Prostate gland (tissue), 2 donors: Measurements from ENCODE around the gene UBE2J2.

Experiments
- POLR2A ChIP-seq: fragments of 450-650 bp; IDR thresholded peaks from one replicate; pipeline ENCODE4 v1.6.1; 2016; ENCODE audit warnings: antibody characterized with exemption, mild to moderate bottlenecking
- POLR2AphosphoS5 ChIP-seq: sonication (generic); formaldehyde crosslinking; IDR thresholded peaks from one replicate; pipeline ENCODE4 v1.6.1; 2017; ENCODE audit warnings: antibody characterized with exemption
- TF ChIP-seq, protein P1 (sequence below), 4 experiments: fragments of 200-600 bp in 2 of 4; fragments of 450-650 bp in 2 of 4; sonication (generic) in 2 of 4; IDR thresholded peaks; 1 replicate in 3 of 4; 2 replicates in 1 of 4; pipeline ENCODE4 v1.5.1; 2016 to 2019; ENCODE audit warnings: antibody characterized with exemption in 4 of 4, mild to moderate bottlenecking in 2 of 4, moderate library complexity in 2 of 4

DNA sequence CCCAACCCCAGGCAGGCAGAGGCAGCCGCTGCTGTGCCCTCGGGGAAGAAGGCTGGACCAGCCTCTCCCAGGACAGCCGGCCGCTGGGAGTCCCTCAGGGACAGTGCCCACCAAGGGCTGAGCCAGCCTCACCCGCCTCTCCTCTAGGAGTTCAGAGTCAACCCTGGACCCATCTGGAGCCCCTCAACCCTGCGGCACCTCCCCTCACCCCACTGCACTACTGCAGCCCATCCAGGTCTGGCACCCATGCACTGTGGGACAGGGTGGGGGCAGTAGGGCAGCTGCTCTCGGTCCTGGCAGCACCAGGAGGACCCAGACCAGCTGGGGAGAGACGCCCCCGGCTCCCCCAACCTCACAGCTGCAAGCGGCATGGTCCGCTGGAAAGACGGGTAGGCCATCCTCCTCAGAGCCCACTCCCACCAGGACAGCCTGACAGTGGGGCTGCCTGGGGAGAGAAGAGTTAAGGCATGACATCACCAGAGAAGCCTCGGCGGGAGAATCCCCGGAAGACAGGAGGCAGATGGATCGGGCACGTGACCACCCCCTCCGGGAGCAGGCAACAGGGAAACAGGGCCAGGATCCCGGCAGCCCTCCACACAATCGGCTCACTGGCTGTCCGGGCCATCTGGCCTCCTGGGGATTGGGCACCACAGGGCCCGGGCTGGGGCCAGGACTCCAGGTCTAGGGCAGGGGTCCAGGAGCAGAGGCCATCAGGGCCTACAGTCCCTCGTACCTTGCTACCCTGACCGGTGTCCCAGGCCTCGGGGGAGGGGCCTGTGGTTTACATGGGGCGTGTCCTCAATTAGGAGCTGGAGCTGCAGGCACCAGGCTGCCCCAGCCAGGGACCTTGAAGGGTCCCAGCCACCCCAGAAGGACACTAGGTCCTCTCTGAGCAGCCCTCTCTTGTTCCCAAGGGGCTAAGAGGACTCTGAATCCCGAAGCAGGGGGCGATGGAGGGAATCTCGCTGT, 31.0 kb upstream of the UBE2J2 start:
- TF ChIP-seq, protein P1, sequence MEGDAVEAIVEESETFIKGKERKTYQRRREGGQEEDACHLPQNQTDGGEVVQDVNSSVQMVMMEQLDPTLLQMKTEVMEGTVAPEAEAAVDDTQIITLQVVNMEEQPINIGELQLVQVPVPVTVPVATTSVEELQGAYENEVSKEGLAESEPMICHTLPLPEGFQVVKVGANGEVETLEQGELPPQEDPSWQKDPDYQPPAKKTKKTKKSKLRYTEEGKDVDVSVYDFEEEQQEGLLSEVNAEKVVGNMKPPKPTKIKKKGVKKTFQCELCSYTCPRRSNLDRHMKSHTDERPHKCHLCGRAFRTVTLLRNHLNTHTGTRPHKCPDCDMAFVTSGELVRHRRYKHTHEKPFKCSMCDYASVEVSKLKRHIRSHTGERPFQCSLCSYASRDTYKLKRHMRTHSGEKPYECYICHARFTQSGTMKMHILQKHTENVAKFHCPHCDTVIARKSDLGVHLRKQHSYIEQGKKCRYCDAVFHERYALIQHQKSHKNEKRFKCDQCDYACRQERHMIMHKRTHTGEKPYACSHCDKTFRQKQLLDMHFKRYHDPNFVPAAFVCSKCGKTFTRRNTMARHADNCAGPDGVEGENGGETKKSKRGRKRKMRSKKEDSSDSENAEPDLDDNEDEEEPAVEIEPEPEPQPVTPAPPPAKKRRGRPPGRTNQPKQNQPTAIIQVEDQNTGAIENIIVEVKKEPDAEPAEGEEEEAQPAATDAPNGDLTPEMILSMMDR (IDR thresholded peaks at IDR 0.05) = peak in 1 of 4 experiments; percentile 11
- TF ChIP-seq POLR2AphosphoS5 (peak; percentile 73), POLR2A (no peak)
